ENCODE results near the gene DBF4B. TPM values are rescaled to one million over a fixed set of nuclear protein-coding genes. Genes with fewer than 3 reads are reported as not detected.
A peak's percentile ranks its signal among the peaks of the same experiment; 100 is the strongest.

The DBF4B gene
- total RNA-seq, 1 experiment from 2014 or later: 26.1 TPM

GRCh38 chr17:44687756-44688155 lies 20.7 kb upstream of the DBF4B start (continued):
- TF ChIP-seq, protein P1, sequence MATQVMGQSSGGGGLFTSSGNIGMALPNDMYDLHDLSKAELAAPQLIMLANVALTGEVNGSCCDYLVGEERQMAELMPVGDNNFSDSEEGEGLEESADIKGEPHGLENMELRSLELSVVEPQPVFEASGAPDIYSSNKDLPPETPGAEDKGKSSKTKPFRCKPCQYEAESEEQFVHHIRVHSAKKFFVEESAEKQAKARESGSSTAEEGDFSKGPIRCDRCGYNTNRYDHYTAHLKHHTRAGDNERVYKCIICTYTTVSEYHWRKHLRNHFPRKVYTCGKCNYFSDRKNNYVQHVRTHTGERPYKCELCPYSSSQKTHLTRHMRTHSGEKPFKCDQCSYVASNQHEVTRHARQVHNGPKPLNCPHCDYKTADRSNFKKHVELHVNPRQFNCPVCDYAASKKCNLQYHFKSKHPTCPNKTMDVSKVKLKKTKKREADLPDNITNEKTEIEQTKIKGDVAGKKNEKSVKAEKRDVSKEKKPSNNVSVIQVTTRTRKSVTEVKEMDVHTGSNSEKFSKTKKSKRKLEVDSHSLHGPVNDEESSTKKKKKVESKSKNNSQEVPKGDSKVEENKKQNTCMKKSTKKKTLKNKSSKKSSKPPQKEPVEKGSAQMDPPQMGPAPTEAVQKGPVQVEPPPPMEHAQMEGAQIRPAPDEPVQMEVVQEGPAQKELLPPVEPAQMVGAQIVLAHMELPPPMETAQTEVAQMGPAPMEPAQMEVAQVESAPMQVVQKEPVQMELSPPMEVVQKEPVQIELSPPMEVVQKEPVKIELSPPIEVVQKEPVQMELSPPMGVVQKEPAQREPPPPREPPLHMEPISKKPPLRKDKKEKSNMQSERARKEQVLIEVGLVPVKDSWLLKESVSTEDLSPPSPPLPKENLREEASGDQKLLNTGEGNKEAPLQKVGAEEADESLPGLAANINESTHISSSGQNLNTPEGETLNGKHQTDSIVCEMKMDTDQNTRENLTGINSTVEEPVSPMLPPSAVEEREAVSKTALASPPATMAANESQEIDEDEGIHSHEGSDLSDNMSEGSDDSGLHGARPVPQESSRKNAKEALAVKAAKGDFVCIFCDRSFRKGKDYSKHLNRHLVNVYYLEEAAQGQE (IDR thresholded peaks at IDR 0.05; ENCODE audit: low read depth): no peak
- TF ChIP-seq, protein P2, sequence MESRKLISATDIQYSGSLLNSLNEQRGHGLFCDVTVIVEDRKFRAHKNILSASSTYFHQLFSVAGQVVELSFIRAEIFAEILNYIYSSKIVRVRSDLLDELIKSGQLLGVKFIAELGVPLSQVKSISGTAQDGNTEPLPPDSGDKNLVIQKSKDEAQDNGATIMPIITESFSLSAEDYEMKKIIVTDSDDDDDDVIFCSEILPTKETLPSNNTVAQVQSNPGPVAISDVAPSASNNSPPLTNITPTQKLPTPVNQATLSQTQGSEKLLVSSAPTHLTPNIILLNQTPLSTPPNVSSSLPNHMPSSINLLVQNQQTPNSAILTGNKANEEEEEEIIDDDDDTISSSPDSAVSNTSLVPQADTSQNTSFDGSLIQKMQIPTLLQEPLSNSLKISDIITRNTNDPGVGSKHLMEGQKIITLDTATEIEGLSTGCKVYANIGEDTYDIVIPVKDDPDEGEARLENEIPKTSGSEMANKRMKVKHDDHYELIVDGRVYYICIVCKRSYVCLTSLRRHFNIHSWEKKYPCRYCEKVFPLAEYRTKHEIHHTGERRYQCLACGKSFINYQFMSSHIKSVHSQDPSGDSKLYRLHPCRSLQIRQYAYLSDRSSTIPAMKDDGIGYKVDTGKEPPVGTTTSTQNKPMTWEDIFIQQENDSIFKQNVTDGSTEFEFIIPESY (IDR thresholded peaks at IDR 0.05; ENCODE audit: extremely low read depth, insufficient replicate concordance, low read length): no peak
- TF ChIP-seq SP1 (IDR thresholded peaks at IDR 0.05; ENCODE audit: low read depth): no peak
- TF ChIP-seq CBX3 (IDR thresholded peaks at IDR 0.05; ENCODE audit: low read depth): no peak

DNA sequence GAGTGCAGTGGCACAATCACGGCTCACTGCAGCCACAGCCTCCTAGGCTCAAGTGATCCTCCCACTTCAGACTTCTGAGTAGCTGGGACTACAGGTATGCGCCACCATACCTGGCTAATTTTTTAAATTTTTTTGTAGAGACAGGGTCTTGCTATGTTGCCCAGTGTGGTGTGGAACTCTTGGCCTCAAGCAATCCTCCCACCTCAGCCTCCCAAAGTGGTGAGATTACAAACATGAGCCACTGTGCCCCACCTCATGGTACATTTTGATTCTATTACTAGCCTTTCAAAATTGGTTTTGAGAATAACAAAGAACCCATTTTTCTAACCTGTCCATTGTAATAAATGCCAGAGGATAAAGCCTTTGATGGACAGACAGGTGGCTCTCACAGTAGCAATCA lies 20.3 kb upstream of the DBF4B start:
- Histone ChIP-seq H3K36me3 (ENCODE audit: control insufficient read depth in 1 of 2, insufficient read depth in 2 of 2, low read length in 2 of 2) (peaks cover 2 to 5% of the 10 kb centered on the region in 2 experiments; a peak in 1 of 4 replicates), H3K4me3 (replicated peaks in 1 of 2; ENCODE audit: low read depth in 1 of 2, low read length in 2 of 2) (peak overlapping the region; percentile 98), H3K4me1 (ENCODE audit: control insufficient read depth in 1 of 2, insufficient read depth in 2 of 2, low read length in 2 of 2) (peaks cover 13 to 26% of the 10 kb centered on the region in 2 experiments), H3K9me3 (ENCODE audit: control insufficient read depth in 1 of 2, insufficient read depth in 1 of 2, low read depth in 1 of 2, low read length in 2 of 2) (no peaks in the 10 kb centered on the region), H3K27ac (ENCODE audit: low read depth, low read length) (no peak overlapping the region), H3K79me2 (ENCODE audit: insufficient read depth, low read length) (peaks cover 37% of the 10 kb centered on the region), H4K20me1 (ENCODE audit: insufficient read depth) (no peaks in the 10 kb centered on the region), H3K4me2 (ENCODE audit: low read length) (peak overlapping the region; percentile 99), H3K9ac (ENCODE audit: low read length) (peak overlapping the region; percentile 93), H3K9me2 (ENCODE audit: insufficient read depth) (no peaks in the 10 kb centered on the region), H2AFZ (ENCODE audit: low read depth, low read length, poor library complexity, severe bottlenecking) (no peak overlapping the region), H3K27me3 (ENCODE audit: insufficient read depth, low read length) (no peaks in the 10 kb centered on the region)
- ChIA-PET RAD21 (ENCODE audit: low non-redundant PET in 1 of 2, low total read pairs in 2 of 2, uncharacterized antibody in 2 of 2, unreplicated experiment in 2 of 2) (no interaction called here), POLR2A (interaction anchor here (1.2 kb wide), 1 partner anchor 71 kb away, joined by 3 read pairs; the partner anchor contains the start of gene ADAM11), CTCF (no interaction called here)
- ATAC-seq: no peak
- intact Hi-C loops (cut with micrococcal nuclease): no loop called here
- TF ChIP-seq SP1 (IDR thresholded peaks at IDR 0.05; ENCODE audit: low read depth) (no peak), ATF3 (IDR thresholded peaks at IDR 0.05) (no peak), SRF (IDR thresholded peaks at IDR 0.05; ENCODE audit: low read depth) (no peak)
- no TSS peak for BruUV-seq (replicated peaks)
- no peak for DNase-seq (ENCODE audit: low read depth, low spot score)
